Measurements from ENCODE around the gene GAB1. TPM values are rescaled to one million over a fixed set of nuclear protein-coding genes. Genes with fewer than 3 reads are reported as not detected.
A peak's percentile ranks its signal among the peaks of the same experiment; 100 is the strongest.

Gene GAB1
- total RNA-seq, 1 donor from 2014 or later: 31.5 TPM

- DNase-seq (ENCODE audit: low spot score): no peak
Observed at GRCh38 chr4:143412420-143412758, 75.7 kb downstream of the GAB1 start.

- no peak for DNase-seq (ENCODE audit: low spot score)
Observed at GRCh38 chr4:143417679-143418403, 81.2 kb downstream of the GAB1 start.

- no peak for DNase-seq (ENCODE audit: low spot score)
Observed at GRCh38 chr4:143420227-143420626, 83.6 kb downstream of the GAB1 start.

GRCh38 chr4:143421609-143422008 is 84.9 kb downstream of the GAB1 start:
- DNase-seq (ENCODE audit: low spot score): no peak

GRCh38 chr4:143424276-143424675 is 87.6 kb downstream of the GAB1 start:
- peak; percentile 39 for DNase-seq (ENCODE audit: low spot score)

- no peak for DNase-seq (ENCODE audit: low spot score)
Observed at GRCh38 chr4:143431526-143432257, 95.0 kb downstream of the GAB1 start.

GRCh38 chr4:143432258-143432591 is 95.5 kb downstream of the GAB1 start:
- DNase-seq (ENCODE audit: low spot score): no peak

GRCh38 chr4:143433231-143433630 is 96.6 kb downstream of the GAB1 start:
- DNase-seq (ENCODE audit: low spot score): no peak

- no peak for DNase-seq (ENCODE audit: low spot score)
Observed at GRCh38 chr4:143435955-143436354, 99.3 kb downstream of the GAB1 start.

- DNase-seq (ENCODE audit: low spot score): no peak
Observed at GRCh38 chr4:143437476-143437875, 100.8 kb downstream of the GAB1 start.

- DNase-seq (ENCODE audit: low spot score): no peak
Observed at GRCh38 chr4:143437937-143438336, 101.3 kb downstream of the GAB1 start.

GRCh38 chr4:143438710-143439109 is 102.0 kb downstream of the GAB1 start:
- no peak for DNase-seq (ENCODE audit: low spot score)

GRCh38 chr4:143441109-143441508 is 104.4 kb downstream of the GAB1 start:
- no peak for DNase-seq (ENCODE audit: low spot score)

- DNase-seq (ENCODE audit: low spot score): no peak
Observed at GRCh38 chr4:143441678-143442077, 105.0 kb downstream of the GAB1 start.

- no peak for DNase-seq (ENCODE audit: low spot score)
Observed at GRCh38 chr4:143443728-143444127, 107.1 kb downstream of the GAB1 start.

GRCh38 chr4:143451186-143451585 is 114.5 kb downstream of the GAB1 start:
- DNase-seq (ENCODE audit: low spot score): no peak

GRCh38 chr4:143455211-143455610 is 118.5 kb downstream of the GAB1 start:
- no peak for DNase-seq (ENCODE audit: low spot score)

- no peak for DNase-seq (ENCODE audit: low spot score)
Observed at GRCh38 chr4:143458966-143459365, 122.3 kb downstream of the GAB1 start.

- DNase-seq (ENCODE audit: low spot score): no peak
Observed at GRCh38 chr4:143473334-143474126, 136.9 kb downstream of the GAB1 start.

- no peak for DNase-seq (ENCODE audit: low spot score)
Observed at GRCh38 chr4:143477487-143477886, 140.8 kb downstream of the GAB1 start.

GRCh38 chr4:143481361-143481760 is 144.7 kb downstream of the GAB1 start:
- DNase-seq (ENCODE audit: low spot score): no peak

- DNase-seq (ENCODE audit: low spot score): peak; percentile 61
Observed at GRCh38 chr4:143482840-143483239, 146.2 kb downstream of the GAB1 start.

- no peak for DNase-seq (ENCODE audit: low spot score)
Observed at GRCh38 chr4:143486314-143486713, 149.6 kb downstream of the GAB1 start.
